NT2/D1 (cell line): Measurements from ENCODE around the gene CSAG3.
"Not testable (repeated sequence)": the region's sequence is repeated elsewhere in the genome, so short reads cannot be mapped to it uniquely, and the experiment has no call there.

Experiments used
- SUZ12 ChIP-seq: IDR thresholded peaks from 2 replicates; pipeline ENCODE4 v1.6.1; 2011; ENCODE audit not compliant: insufficient read length, insufficient read depth; ENCODE audit errors: extremely low read depth
- YY1 ChIP-seq: IDR thresholded peaks from 2 replicates; pipeline ENCODE4 v1.6.1; 2011; ENCODE audit not compliant: insufficient read length, insufficient read depth
- ZNF274 ChIP-seq: IDR thresholded peaks from 2 replicates; pipeline ENCODE4 v1.6.1; 2011; ENCODE audit warnings: mild to moderate bottlenecking, low read depth, low read length

- TF ChIP-seq SUZ12, YY1, ZNF274: not testable (repeated sequence)
These were observed 7.5 kb downstream of the CSAG3 start for GRCh38 chrX:152766562-152766961.
